NCI-H510A (cell line): ENCODE data around the gene NPAS4.
"Not testable (repeated sequence)": the region's sequence is repeated elsewhere in the genome, so short reads cannot be mapped to it uniquely, and the experiment has no call there.

Experiments
- DNase-seq: peaks from one replicate; lab custom pipeline; 2025; lab: John Stamatoyannopoulos, UW

NPAS4 gene

DNA sequence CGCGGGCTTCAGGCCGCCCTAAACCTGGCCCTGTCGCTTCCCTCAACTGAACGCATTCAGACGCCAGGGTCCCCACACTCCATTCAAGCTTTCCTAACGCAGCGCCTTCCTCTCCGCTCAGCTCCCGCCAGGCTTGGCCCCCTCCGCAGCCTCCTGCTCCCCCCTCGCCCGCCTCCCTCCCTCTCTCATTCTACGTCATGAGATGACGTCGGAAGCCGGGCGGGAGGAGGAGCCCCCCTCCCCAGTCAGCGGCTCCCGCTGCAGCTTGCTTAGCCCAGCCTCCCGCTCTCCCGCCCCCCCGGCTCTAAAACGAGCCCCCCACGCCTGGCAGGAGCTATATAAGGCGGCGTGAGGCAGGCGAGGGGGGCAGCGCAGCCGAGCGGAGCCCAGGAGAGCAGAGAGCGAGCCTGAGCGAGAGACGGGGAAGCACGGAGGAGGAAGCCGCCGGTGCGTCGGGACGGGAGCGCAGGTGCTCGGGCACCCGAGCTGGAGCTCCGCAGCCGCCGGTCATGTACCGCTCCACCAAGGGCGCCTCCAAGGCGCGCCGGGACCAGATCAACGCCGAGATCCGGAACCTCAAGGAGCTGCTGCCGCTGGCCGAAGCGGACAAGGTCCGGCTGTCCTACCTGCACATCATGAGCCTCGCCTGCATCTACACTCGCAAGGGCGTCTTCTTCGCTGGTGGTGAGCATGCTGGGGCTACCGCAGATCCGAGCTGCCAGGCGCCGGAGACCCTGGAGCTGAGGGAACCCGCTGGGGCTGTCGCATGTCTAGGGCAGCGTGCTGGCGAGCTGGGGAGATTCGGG, at the start of gene NPAS4:
Gene NPAS4 (plus strand): TSS at position 365 of the 806 bp plus-strand sequence. CDS start 145 bp downstream, at position 510.
- peak; percentile 80 for DNase-seq

DNA sequence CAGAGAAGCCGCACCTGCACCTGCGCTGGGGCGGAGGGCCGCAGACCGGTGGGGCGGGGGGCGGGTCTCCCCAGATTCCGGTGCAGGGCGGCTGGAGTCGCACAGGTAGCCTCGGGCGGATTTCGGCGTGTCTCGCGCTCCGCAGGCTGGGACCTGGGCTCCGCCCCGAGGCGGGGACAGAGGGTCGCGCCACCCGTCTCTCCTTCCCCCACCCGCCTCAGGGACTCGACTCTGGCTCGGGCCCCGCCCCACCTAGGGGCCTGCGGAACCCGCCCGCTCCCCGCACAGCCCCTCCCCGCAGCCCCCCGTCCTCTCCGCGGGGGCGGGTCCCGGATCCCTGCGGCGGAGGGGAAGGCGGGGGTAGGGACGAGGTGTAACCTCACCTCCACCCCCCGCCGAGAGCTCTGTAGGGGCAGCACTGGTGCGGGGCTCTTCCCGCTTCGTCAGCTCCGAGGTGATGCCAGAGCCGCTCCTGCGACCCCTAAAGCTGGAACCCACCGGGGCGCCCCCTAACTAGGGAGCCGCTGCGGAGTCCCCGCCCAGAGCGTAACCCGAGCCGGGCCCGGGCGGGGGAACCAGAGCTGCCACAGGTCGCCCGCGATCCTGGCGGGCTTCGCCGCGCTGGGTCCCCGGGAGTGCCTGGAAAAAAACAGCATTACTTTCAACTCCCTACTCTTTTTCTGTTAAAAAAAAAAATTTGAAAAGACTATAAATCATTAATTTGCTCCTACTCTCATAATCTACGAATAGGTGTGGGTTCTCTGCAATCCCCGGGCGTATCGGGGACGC, 49.0 kb upstream of the NPAS4 start, which contains the start of gene SLC29A2:
Gene SLC29A2 (minus strand): TSS at position 134 of the 789 bp plus-strand sequence. CDS start 169 bp downstream, outside the sequence.
- peak; percentile 95 for DNase-seq

DNA sequence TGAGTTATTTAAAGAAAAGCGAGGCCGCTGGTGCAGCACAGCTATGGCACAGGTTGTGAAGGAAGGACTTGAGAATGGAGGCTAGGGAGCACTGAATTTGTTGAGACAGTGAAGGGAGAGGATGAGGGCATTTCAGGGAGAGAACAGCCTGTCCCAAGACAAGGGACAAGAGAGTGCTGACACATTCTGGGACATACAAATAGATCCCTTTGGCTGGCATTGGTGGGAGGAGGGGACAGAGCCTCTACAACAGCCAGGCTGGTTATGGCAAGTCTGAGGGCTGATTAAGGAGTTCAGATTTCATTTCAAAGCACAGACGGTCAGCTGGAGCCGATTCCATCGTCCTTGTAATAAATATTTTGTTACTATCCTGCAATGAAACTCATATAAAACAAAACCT, 47.6 kb upstream of the NPAS4 start:
- DNase-seq: no peak

DNA sequence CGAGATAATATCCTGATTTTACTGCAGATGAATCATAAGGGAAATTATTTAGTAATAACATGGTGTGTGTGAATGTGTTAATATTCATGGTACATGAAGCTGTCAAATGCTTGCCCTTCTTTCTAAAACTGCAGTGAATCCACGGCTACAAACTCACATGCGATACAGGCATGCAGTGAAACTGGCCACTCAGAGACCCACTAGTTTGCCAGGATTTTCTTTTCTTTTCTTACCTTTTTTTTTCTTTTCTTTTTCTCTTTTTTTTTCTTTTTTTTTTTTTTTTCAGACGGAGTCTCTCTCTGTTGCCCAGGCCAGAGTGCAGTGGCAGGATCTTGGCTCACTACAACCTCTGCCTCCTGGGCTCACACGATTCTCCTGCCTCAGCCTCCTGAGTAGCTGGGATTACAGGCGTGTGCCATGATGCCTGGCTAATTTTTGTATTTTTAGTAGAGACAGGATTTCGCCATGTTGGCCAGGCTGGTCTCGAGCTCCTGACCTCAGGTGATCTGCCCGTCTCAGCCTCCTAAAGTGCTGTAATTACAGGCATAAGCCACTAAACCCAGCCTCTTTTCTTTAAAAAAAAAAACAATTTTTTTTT, 47.0 kb upstream of the NPAS4 start:
- not testable (repeated sequence) for DNase-seq

DNA sequence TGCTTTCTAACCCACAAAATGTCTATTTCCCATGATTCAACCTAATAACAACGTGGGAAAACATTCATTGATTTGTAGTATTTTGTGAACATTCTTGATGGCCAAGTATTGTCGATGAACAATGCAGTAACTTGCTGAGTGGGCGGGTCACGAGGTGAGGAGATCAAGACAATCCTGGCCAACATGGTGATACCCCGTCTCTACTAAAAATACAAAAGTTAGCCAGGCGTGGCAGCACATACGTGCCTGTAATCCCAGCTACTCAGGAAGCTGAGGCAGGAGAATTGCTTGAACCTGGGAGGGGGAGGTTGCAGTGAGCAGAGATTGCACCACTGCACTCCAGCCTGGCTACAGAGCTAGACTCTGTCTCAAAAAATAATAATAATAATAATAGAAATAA, 40.6 kb upstream of the NPAS4 start:
- DNase-seq: not testable (repeated sequence)

DNA sequence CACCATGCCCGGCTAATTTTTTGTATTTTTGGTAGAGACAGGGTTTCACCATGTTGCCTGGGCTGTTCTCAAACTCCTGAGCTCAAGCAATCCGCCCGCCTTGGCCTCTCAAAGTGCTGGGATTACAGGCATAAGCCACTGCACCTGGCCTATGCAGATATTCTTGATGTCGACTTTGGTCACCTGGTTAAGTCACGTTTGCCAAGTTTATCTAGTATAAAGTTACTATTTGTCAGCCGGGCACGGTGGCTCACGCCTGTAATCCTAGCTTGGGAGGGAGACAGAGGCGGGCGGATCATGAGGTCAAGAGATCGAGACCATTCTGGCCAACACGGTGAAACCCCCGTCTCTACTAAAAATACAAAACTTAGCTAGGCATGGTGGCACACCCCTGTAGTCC, 36.5 kb upstream of the NPAS4 start:
- not testable (repeated sequence) for DNase-seq

DNA sequence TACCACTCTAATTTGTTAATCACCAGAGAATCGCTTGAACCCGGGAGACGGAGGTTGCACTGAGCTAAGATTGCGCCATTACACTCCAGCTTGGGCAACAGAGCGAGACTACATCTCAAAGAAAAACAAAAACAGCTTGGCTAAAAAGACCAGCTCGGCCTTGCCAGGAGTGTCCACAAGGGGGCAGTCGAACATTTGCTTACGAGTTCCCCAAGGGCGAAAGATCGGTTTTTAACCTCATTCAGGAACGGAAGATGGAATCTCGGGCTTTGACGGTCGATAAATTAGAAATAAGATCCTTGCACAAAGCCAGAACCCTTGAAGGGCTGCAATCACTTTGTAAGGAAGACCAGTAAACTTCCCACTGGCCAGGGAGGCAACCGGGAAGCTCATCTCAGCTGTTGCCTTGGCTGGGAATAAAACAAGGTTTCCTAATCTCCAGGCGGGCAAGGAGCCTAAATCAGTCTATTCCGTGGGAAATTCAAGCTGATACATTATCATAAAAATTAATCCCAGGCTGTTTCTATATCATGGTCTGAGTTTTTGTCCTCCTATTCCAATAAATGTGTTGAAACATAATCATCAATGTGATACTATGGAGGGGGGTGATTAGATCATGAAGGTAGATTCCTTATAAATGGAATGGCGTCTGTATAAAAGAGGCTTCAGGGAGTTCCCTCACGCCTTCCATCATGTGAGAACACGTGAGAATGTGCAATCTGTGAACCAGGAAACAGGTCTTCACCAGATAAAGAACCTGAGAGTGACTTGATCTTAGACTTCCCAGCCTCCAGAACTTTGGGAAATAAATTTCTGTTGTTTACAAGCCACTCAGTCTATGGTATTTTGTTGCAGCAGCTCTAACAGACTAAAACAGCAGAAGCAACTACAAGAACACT, 34.4 kb upstream of the NPAS4 start:
- peak; percentile 30 for DNase-seq

DNA sequence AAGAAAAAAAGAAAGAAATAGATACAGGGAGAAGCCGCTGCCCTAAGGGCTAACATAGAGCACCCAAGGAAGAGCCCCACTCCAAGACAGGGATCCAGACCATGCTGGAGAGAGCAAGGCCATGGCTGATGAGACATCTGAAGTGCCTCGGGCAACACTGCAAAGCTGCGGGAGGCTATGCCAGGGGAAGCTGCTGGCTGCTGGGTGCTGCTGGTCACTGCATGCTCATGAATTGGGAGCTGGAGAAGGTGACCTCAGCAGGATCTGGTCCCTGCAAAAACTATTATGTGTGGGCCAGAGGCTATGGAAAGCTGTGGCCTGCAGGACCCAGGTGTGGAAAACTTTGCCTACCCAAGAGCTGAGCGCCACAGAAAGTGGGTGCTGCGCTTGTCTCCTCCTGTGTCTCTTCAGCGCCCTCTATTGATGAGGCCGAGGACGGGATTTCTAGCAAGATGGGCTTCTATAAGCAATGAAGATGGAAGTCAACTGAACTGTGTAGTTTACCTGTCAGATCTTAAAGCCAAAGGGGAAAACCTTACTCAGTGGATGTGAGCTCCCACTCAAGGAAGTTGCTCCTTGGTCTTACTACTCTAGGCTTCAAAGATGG, 32.0 kb upstream of the NPAS4 start:
- peak; percentile 40 for DNase-seq

DNA sequence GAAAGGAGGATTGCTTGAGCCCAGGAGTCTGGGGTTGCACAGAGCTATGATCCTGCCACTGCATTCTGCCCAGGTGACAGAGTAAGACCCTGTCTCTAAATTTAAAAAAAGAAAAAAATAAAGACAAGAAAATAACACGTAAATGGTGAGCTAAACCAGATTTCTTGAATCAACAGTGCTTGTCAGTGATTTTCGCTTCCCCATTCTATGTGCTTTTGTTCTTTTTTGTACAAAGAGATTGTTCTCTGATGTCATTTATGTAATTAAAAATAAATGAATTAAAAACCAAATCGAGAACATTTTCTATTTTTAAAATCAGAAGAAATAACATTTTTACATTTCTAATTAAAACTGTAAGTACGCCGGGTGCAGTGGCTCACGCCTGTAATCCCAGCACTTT, 29.5 kb upstream of the NPAS4 start:
- no peak for DNase-seq

DNA sequence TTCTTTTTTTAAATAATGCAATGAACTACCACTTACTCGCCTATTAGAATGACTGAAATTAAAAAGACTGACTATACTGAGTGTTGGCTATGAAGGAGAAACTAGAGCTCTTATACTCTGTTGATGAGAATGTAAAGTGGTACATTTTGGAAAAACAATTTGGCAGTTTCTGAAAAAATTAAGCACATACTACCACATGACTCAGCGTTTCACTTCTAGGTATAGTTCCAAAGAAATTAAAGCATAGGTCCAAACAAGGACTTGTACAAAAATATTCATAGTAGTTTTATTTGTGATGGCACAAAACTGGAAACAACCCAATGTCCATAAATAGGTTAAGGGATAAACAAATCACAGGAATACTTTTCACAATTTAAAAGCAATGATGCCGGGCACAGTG, 26.9 kb upstream of the NPAS4 start:
- no peak for DNase-seq

DNA sequence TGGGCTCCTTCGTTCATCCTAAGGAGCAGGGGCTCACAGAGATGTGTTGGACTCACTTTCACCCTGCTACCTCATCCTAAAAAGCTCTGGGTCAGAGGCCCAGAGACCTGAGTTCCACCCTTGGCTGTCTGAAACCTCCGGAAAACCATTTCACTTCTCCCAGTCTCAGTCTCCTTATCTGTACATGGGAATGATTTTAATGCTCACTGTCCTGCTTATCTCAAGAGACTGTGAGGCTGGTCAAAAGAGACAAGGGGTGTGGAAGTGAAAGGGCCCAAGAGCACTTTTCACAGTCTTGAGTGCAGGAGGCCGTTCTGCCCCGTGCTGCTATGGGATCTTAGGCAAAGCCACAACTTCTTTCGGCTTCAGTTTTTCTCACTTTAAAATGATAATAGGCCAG, 13.2 kb upstream of the NPAS4 start:
- DNase-seq: no peak

DNA sequence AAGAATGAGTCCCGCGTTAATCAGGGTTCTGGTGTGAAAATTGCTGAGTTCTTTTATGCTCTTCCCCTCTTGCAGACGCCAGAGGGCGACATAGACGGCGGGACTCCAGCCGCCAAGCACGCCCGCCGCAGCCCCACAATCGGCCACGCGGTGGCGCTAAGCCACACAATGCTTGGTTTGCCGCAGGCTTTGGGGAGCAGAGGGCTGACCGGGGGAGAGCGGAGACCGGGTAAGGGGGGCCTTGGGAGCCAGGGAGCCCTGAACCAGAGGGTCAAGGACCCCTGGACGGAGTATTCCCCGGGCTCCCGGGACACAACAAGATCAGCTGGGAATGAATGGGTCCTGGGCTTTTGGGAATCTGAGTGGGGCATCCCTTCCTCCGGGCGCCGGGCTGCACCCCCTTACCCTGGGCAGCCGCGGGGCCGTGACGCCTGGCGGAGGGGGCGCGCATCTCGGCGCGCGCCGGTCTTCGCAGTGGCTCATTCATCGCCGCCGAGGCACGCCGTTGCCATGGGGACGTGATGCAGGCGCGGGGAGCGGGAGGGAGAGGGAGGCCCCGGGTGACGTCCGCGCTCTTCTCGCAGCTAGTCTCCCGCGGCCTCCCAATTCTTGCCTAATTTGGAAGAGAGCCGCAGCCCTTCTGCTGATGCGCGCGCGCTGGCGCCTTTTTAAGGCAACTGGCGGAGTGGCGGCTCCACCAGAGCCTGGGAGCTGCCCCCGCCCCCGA, 12.2 kb upstream of the NPAS4 start:
- peak; percentile 87 for DNase-seq

DNA sequence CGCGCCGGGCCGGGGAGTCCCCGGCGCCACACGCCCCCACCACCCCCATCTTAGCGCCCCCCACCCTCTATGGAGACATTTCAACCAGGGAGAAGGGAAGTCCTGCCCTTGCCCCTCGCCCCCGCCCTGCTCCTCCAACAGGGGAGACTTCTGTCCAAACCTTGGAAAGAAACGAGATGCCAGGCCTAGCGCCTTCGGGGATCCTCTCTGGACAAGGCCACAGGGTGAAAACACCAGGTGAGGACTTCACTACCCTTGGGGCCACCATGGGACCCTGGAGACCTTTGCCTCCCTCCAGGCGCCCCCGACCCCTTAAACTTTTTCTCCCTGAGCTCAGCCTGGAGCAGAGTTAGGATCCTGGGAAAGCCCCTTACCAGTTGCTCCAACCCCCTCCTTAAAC, 11.6 kb upstream of the NPAS4 start:
- no peak for DNase-seq

DNA sequence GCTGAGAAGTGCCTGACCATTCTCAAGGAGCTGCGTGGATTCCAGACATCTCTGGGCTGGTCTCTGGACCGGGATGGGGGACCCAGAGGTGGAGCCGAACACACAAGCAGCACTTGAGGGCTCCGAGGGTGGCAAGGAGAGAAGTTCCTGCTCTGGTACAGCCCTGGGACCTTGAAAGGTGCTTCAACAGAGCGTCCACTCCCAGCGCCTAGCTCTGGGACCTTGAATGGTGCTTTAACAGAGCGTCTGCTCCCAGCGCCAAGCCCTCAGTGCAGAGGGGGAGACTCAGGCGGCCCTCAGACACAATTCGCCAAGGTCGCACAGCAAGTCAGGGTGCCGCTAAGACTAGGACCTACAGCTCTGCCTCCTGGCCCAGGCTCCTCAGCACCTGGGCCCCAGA, 10.6 kb upstream of the NPAS4 start:
- no peak for DNase-seq

DNA sequence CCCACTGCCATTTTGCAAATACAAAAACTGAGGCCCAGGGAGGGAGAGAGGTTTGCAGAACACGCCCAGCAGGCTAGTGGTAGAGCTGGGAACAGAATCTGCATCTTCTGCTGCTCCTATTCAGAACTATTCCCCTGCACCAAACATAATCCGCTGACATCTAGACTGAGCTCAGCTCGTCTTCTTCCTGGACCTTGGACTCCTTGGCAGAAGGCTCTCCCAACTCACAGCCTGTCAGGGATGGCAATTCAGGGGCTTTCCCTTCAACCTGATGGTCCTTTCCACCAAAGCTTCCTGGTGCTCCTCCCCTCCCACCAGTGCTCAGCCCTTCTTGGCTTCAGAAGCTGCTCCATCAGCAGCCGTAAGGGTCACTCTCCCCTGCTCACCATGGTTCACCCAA, 9.5 kb upstream of the NPAS4 start:
- DNase-seq: no peak

DNA sequence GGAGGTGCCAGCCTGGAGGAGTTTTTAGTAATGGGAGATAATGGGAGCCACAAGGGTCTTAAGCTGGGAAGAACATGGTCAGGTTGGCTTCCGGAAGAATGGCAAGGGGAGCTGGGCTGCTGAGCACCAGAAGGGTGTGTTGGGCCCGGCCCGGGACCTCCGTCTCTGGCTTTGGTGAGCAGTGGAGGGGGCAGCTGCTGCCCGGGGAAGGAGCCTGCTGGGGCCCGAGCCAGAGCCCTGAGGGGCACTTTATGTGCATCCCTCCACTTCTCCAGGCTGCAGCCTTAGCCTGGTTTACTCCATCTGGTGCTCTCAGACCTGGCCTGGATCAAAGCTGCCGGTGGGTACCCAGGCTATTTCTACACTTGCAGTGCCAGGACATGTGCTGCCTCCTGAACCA, 8.7 kb upstream of the NPAS4 start:
- no peak for DNase-seq

DNA sequence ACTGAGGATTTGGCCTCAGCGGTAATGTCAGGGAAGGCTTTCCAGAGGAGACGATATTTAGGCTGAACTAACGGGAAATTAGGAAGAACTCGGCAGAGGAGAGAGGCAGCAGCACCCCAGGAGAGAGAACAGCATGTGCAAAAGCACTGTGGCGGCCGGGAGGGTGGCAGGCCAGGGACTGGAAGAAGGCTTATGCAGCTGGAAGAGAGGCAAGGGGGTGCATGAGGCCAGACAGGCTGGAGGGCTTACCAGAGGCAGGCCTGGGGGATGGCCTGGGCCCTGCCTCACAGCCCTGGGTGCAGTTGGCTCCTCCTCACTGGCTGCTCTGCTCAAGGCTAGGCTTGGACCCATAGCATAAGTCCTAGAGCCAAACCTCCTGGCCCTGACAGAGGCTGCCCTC, 7.7 kb upstream of the NPAS4 start:
- DNase-seq: no peak

DNA sequence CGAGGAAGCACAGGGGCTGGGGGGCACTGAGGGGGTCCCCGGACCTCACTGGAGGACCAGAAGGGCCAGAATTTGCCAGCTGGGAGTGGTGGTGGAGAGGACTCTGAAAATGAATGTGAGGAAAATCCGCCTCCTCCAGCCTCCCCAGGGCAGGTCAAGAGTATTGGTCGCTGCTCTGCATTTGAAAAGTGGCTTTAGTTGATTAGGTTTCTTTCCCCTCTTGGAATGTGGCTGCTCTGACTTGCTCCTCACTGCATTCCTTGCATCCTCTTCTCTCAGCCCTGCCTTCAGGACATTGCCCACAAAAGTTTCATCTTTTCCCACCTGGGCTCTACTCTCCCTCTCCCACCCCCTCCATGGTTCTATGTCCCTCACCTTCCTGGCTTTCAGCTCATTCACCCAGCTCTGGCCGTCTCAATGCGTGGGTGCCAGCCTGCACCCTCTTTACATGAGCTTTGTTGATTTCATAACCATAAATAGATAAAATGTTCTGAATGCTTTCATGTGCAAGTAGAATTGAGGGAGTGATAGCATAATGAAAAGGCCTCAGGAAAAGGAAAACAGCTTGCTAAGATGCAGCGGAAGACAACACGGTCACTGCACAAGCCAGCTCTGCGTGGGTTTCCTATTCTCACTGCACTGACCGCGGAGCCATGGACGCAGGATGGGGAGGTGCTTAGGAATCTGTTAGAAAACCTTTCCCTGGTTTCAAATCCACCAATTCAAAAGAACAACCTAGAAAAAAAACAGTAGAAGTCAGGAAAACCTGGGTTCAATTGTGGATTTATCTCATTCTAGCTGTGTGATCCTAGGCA, 6.5 kb upstream of the NPAS4 start:
- no peak for DNase-seq

DNA sequence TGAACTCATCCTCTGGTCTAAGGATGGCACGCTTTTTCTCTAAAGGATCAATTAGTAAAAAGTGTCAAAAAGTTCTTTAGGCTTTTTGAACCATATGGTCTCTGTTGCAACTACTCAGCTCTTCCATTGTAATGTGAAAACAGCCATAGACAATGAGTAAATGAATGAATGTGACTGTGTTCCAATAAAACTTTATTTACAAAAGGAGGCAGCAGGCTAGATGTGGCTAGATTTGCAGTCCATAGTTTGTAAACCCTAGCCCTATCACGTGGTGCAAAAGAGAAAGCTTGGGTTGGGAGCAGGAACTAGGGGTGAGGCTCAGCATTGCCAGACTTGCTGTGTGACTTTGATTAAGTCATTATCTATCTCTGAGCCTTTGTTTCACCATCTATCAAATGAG, 5.4 kb upstream of the NPAS4 start:
- no peak for DNase-seq

DNA sequence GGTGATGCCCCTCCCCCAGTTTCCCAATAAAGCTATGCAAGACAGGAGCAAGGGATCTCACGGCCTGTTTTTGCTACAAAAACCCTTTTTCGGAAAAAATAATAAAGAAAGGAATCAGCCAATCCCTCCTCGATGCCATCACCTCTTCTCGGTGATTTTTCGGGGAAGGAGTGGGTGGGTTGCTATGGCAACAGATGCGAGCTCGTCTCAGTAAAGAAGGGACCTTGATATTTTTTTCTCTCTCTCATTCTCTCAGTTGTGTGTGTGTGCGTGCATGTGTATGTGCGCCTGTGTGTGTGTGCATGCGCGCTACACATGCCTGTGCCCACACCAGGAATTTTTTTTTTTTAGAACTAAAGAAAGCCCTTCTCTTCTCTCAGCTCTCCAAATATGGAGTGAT, 3.8 kb upstream of the NPAS4 start:
- DNase-seq: no peak
